Neural cell (in vitro differentiated cells): ENCODE results near the gene F12. TPM values are rescaled to one million over a fixed set of nuclear protein-coding genes. Genes with fewer than 3 reads are reported as not detected.

ENCODE experiments used
- H2AFZ ChIP-seq: fragments of 200-600, 300-800 bp; sonication (generic), shearing (Covaris generic); 2 replicates; pipeline ENCODE4 v1.6.0; 2014; ENCODE audit warnings: low read depth, mild to moderate bottlenecking, antibody characterized with exemption, low read length, moderate library complexity
- H3F3A ChIP-seq: fragments of 200-600 bp; shearing (Covaris generic); 2 replicates; pipeline ENCODE4 v1.6.1; 2016; ENCODE audit warnings: mild to moderate bottlenecking, moderate library complexity, mixed read lengths, antibody characterized with exemption, low read length; ENCODE audit not compliant: insufficient read depth, poor library complexity, severe bottlenecking
- H3K27ac ChIP-seq: fragments of 200-600, 300-800 bp; sonication (generic), shearing (Covaris generic); 2 replicates; pipeline ENCODE4 v1.5.1; 2014; ENCODE audit warnings: mild to moderate bottlenecking, low read length, moderate library complexity
- H3K27me3 ChIP-seq: fragments of 300-800, 200-600 bp; sonication (generic), shearing (Covaris generic); 2 replicates; pipeline ENCODE4 v1.6.0; 2014; ENCODE audit warnings: mild to moderate bottlenecking, low read depth, low read length, moderate library complexity; ENCODE audit not compliant: insufficient read depth
- H3K36me3 ChIP-seq: fragments of 300-800, 200-600 bp; sonication (generic), shearing (Covaris generic); 2 replicates; pipeline ENCODE4 v1.5.1; 2014; ENCODE audit warnings: mild to moderate bottlenecking, antibody characterized with exemption, low read length, moderate library complexity; ENCODE audit not compliant: insufficient read depth
- H3K4me2 ChIP-seq: fragments of 300-800, 200-600 bp; sonication (generic), shearing (Covaris generic); 2 replicates; pipeline ENCODE4 v1.6.0; 2014; ENCODE audit warnings: mild to moderate bottlenecking, low read length
- H3K4me3 ChIP-seq: fragments of 300-800, 200-600 bp; sonication (generic), shearing (Covaris generic); 2 replicates; pipeline ENCODE4 v1.5.1; 2014; ENCODE audit warnings: mild to moderate bottlenecking, low read length, moderate library complexity
- H3K79me2 ChIP-seq: fragments of 200-600 bp; shearing (Covaris generic); replicated peaks from 2 replicates; pipeline ENCODE4 v1.6.0; 2014; ENCODE audit warnings: mild to moderate bottlenecking, low read length, moderate library complexity; ENCODE audit not compliant: insufficient read depth
- H3K9ac ChIP-seq: fragments of 300-800, 200-600 bp; sonication (generic), shearing (Covaris generic); 2 replicates; pipeline ENCODE4 v1.6.1; 2016; ENCODE audit warnings: mild to moderate bottlenecking, low read length, mixed read lengths
- H3K9me2 ChIP-seq: fragments of 200-600 bp; shearing (Covaris generic); 2 replicates; pipeline ENCODE4 v1.6.1; 2016; ENCODE audit warnings: mild to moderate bottlenecking, low read length, mixed read lengths; ENCODE audit not compliant: insufficient read depth
- H3K9me3 ChIP-seq: fragments of 200-600, 300-800 bp; sonication (generic), shearing (Covaris generic); 2 replicates; pipeline ENCODE4 v1.6.1; 2016; ENCODE audit warnings: mild to moderate bottlenecking, mixed run types, low read length, moderate library complexity, mixed read lengths
- H4K20me1 ChIP-seq: fragments of 200-600 bp; shearing (Covaris generic); 2 replicates; pipeline ENCODE4 v1.6.1; 2016; ENCODE audit warnings: mild to moderate bottlenecking, mixed run types; ENCODE audit not compliant: insufficient read depth
- CTCF ChIP-seq: fragments of 450-650 bp; IDR thresholded peaks from 2 replicates; pipeline ENCODE4 v1.5.1; 2014; ENCODE audit warnings: antibody characterized with exemption, mild to moderate bottlenecking, moderate library complexity; ENCODE audit not compliant: poor library complexity, severe bottlenecking
- EP300 ChIP-seq: fragments of 450-650 bp; conservative IDR thresholded peaks from 2 replicates; pipeline ENCODE4 v1.6.1; 2014; ENCODE audit warnings: antibody characterized with exemption, mild to moderate bottlenecking, moderate library complexity; ENCODE audit not compliant: poor library complexity, severe bottlenecking
- EZH2 ChIP-seq: fragments of 200-600, 300-800 bp; shearing (Covaris generic), sonication (generic); IDR thresholded peaks from 2 replicates; pipeline ENCODE4 v1.6.1; 2014; ENCODE audit warnings: antibody characterized with exemption, low read length, borderline replicate concordance, mild to moderate bottlenecking; ENCODE audit not compliant: insufficient read depth, poor library complexity, severe bottlenecking
- MXI1 ChIP-seq: fragments of 450-650 bp; conservative IDR thresholded peaks from 2 replicates; pipeline ENCODE4 v1.6.1; 2014; ENCODE audit warnings: antibody characterized with exemption, mild to moderate bottlenecking; ENCODE audit not compliant: poor library complexity, severe bottlenecking
- POLR2AphosphoS5 ChIP-seq: IDR thresholded peaks from 2 replicates; pipeline ENCODE4 v1.6.1; 2012
- RAD21 ChIP-seq: fragments of 450-650 bp; conservative IDR thresholded peaks from 2 replicates; pipeline ENCODE4 v1.6.1; 2014; ENCODE audit warnings: antibody characterized with exemption, mild to moderate bottlenecking, moderate library complexity
- SMC3 ChIP-seq: fragments of 450-650 bp; conservative IDR thresholded peaks from 2 replicates; pipeline ENCODE4 v1.6.1; 2014; ENCODE audit warnings: antibody characterized with exemption, mild to moderate bottlenecking, moderate library complexity; ENCODE audit not compliant: poor library complexity
- TAF1 ChIP-seq: IDR thresholded peaks from 2 replicates; pipeline ENCODE4 v1.6.1; 2012; ENCODE audit warnings: low read depth
- polyA plus RNA-seq: library from polyadenylated mRNA; depleted of rRNA; stranded (reverse); fragments of >200 nt; gene quantifications from 2 replicates; pipeline ENCODE4 v1.2.3, GENCODE V29; 2014
- TF ChIP-seq, protein P1 (sequence below): IDR thresholded peaks from 2 replicates; pipeline ENCODE4 v1.6.1; 2012; ENCODE audit warnings: borderline replicate concordance

The F12 gene
- polyA plus RNA-seq, 1 donor from 2014 or later: 1.4 TPM

DNA sequence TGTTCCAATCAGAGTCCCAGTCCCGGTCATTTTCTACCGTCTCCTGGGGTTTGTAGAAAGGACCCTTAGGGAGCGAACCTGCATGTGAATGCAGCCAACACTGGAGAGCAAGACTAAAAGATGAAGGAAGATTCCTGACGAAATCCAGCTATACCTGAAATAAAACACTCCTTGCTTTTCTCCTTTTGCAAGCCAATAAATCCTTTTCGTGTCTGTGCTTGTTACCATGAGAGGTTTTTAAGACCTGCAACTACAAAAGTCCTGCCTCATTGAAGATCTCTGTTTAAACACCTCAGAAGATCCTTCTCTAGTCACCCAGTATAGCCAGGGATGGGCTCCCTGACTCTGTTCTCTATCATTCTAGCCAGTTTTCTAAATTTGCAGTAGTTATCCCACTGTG is 35.2 kb downstream of the F12 start:
- Histone ChIP-seq H3K27me3 (no peaks in the 10 kb centered on the region), H4K20me1 (no peaks in the 10 kb centered on the region), H3K9ac (no peak overlapping the region), H3F3A (no peaks in the 10 kb centered on the region), H2AFZ (no peak overlapping the region), H3K9me2 (no peaks in the 10 kb centered on the region), H3K79me2 (no peaks in the 10 kb centered on the region), H3K4me3 (no peak overlapping the region), H3K4me2 (no peak overlapping the region), H3K27ac (no peak overlapping the region), H3K9me3 (no peaks in the 10 kb centered on the region), H3K36me3 (no peaks in the 10 kb centered on the region)
- no peak for TF ChIP-seq RAD21
- no peak for TF ChIP-seq MXI1
- TF ChIP-seq TAF1: no peak
- TF ChIP-seq EP300: no peak
- no peak for TF ChIP-seq SMC3
- no peak for TF ChIP-seq EZH2
- TF ChIP-seq, protein P1, sequence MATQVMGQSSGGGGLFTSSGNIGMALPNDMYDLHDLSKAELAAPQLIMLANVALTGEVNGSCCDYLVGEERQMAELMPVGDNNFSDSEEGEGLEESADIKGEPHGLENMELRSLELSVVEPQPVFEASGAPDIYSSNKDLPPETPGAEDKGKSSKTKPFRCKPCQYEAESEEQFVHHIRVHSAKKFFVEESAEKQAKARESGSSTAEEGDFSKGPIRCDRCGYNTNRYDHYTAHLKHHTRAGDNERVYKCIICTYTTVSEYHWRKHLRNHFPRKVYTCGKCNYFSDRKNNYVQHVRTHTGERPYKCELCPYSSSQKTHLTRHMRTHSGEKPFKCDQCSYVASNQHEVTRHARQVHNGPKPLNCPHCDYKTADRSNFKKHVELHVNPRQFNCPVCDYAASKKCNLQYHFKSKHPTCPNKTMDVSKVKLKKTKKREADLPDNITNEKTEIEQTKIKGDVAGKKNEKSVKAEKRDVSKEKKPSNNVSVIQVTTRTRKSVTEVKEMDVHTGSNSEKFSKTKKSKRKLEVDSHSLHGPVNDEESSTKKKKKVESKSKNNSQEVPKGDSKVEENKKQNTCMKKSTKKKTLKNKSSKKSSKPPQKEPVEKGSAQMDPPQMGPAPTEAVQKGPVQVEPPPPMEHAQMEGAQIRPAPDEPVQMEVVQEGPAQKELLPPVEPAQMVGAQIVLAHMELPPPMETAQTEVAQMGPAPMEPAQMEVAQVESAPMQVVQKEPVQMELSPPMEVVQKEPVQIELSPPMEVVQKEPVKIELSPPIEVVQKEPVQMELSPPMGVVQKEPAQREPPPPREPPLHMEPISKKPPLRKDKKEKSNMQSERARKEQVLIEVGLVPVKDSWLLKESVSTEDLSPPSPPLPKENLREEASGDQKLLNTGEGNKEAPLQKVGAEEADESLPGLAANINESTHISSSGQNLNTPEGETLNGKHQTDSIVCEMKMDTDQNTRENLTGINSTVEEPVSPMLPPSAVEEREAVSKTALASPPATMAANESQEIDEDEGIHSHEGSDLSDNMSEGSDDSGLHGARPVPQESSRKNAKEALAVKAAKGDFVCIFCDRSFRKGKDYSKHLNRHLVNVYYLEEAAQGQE: no peak
- no peak for TF ChIP-seq CTCF

GRCh38 chr5:177373806-177374205 is 35.6 kb downstream of the F12 start:
- Histone ChIP-seq H3K27ac (no peak overlapping the region), H3K4me2 (no peak overlapping the region), H3K9me2 (no peaks in the 10 kb centered on the region)

More at GRCh38 chr5:177373806-177374205, 35.6 kb downstream of the F12 start:
- H3K79me2 ChIP-seq: no peaks in the 10 kb centered on the region
- H4K20me1 ChIP-seq: no peaks in the 10 kb centered on the region
- H3K9me3 ChIP-seq: no peaks in the 10 kb centered on the region
- H3K27me3 ChIP-seq: no peaks in the 10 kb centered on the region
- H3K36me3 ChIP-seq: no peaks in the 10 kb centered on the region
- TF ChIP-seq TAF1 (no peak), EZH2 (no peak), CTCF (no peak), MXI1 (no peak), EP300 (no peak), SMC3 (no peak), POLR2AphosphoS5 (no peak), RAD21 (no peak)
- TF ChIP-seq, protein P1: no peak
- H3F3A ChIP-seq: no peaks in the 10 kb centered on the region
- H3K9ac ChIP-seq: no peak overlapping the region
- H3K4me3 ChIP-seq: no peak overlapping the region
- H2AFZ ChIP-seq: no peak overlapping the region
